HL-60 (cell line): ENCODE measurements around the gene ATP6V0D1.

Source experiments
- DNase-seq, 2 experiments: peaks; one replicate each; pipeline ENCODE4 v3.0.0-alpha.2; 2010 to 2020; ENCODE audit warnings: low read depth in 1 of 2, low spot score in 1 of 2
- H3K27ac ChIP-seq: fragments of 250-450 bp; sonication (Bioruptor Pico); replicated peaks from 2 replicates; pipeline ENCODE4 v1.5.1; 2020; ENCODE audit warnings: mild to moderate bottlenecking, moderate library complexity
- H3K27me3 ChIP-seq: fragments of 250-450 bp; sonication (Bioruptor Pico); 2 replicates; pipeline ENCODE4 v1.5.1; 2021; ENCODE audit warnings: mild to moderate bottlenecking, moderate library complexity; ENCODE audit not compliant: insufficient read depth, poor library complexity, severe bottlenecking
- H3K4me3 ChIP-seq: replicated peaks from 2 replicates; pipeline ENCODE4 v1.5.1; 2011; ENCODE audit warnings: mild to moderate bottlenecking, control low read depth, low read length; ENCODE audit not compliant: insufficient read depth
- GABPA ChIP-seq: IDR thresholded peaks from 2 replicates; pipeline ENCODE4 v1.6.1; 2012; ENCODE audit warnings: low read depth
- POLR2AphosphoS5 ChIP-seq: IDR thresholded peaks from 2 replicates; pipeline ENCODE4 v1.6.1; 2012; ENCODE audit warnings: low read depth
- SPI1 ChIP-seq: IDR thresholded peaks from 2 replicates; pipeline ENCODE4 v1.6.1; 2012; ENCODE audit warnings: low read depth, mild to moderate bottlenecking, borderline replicate concordance
- TF ChIP-seq, protein P1 (sequence below): IDR thresholded peaks from 2 replicates; pipeline ENCODE4 v1.6.1; 2012; ENCODE audit warnings: low read depth; ENCODE audit not compliant: insufficient replicate concordance
- TF ChIP-seq, protein P2 (sequence below): IDR thresholded peaks from one replicate; pipeline ENCODE4 v1.5.1; 2011; ENCODE audit warnings: low read length, control low read depth, inconsistent platforms; ENCODE audit not compliant: insufficient read depth

The ATP6V0D1 gene

DNA sequence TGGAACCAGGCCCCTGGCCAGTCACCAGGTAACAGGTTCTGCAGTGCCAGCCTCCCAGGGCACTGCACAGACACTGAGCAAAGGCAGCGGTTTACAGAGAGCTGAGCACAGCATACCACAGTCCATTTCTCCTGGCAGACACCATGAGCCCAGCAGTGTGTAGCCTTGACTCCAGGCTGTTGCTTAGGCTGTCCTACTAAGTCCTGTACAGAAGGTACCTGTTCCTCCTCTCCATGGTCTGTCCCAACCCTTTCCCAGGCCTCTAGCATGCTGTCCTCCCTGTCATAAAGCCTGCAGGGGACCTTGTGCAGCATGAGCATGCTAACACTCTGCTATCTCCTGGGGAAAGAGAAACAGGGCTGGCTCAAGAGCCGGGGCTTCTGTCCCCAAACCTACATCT is 20.0 kb downstream of the ATP6V0D1 start:
- TF ChIP-seq POLR2AphosphoS5 (no peak), SPI1 (no peak), GABPA (no peak)
- TF ChIP-seq, protein P1, sequence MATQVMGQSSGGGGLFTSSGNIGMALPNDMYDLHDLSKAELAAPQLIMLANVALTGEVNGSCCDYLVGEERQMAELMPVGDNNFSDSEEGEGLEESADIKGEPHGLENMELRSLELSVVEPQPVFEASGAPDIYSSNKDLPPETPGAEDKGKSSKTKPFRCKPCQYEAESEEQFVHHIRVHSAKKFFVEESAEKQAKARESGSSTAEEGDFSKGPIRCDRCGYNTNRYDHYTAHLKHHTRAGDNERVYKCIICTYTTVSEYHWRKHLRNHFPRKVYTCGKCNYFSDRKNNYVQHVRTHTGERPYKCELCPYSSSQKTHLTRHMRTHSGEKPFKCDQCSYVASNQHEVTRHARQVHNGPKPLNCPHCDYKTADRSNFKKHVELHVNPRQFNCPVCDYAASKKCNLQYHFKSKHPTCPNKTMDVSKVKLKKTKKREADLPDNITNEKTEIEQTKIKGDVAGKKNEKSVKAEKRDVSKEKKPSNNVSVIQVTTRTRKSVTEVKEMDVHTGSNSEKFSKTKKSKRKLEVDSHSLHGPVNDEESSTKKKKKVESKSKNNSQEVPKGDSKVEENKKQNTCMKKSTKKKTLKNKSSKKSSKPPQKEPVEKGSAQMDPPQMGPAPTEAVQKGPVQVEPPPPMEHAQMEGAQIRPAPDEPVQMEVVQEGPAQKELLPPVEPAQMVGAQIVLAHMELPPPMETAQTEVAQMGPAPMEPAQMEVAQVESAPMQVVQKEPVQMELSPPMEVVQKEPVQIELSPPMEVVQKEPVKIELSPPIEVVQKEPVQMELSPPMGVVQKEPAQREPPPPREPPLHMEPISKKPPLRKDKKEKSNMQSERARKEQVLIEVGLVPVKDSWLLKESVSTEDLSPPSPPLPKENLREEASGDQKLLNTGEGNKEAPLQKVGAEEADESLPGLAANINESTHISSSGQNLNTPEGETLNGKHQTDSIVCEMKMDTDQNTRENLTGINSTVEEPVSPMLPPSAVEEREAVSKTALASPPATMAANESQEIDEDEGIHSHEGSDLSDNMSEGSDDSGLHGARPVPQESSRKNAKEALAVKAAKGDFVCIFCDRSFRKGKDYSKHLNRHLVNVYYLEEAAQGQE, result no peak
- TF ChIP-seq, protein P2, sequence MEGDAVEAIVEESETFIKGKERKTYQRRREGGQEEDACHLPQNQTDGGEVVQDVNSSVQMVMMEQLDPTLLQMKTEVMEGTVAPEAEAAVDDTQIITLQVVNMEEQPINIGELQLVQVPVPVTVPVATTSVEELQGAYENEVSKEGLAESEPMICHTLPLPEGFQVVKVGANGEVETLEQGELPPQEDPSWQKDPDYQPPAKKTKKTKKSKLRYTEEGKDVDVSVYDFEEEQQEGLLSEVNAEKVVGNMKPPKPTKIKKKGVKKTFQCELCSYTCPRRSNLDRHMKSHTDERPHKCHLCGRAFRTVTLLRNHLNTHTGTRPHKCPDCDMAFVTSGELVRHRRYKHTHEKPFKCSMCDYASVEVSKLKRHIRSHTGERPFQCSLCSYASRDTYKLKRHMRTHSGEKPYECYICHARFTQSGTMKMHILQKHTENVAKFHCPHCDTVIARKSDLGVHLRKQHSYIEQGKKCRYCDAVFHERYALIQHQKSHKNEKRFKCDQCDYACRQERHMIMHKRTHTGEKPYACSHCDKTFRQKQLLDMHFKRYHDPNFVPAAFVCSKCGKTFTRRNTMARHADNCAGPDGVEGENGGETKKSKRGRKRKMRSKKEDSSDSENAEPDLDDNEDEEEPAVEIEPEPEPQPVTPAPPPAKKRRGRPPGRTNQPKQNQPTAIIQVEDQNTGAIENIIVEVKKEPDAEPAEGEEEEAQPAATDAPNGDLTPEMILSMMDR, result no peak

DNA sequence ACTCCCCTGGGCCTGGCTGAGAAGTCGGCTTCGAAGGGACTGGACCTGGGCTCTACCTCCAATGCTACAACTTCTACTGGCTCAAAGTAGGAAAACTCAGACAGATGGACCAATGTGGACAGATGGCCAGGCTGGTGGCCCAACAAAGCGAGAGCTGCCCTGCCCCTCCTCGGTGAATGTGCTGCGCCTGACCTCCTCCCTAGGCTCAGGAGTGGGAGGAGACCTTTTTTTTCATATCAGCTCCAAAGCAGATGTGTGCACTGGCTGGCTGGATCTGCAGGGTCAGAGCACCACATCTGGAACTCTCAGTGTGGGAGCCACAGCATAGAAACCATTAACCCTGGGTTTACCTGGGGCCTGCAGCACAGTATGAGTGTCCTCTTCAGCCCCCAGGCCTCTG is 20.8 kb downstream of the ATP6V0D1 start:
- DNase-seq, result no peak
- TF ChIP-seq, protein P1, result no peak
- no peak for TF ChIP-seq POLR2AphosphoS5
- no peak for TF ChIP-seq GABPA
- TF ChIP-seq SPI1, result no peak
- TF ChIP-seq, protein P2, result no peak
- H3K27me3 ChIP-seq, result no peaks in the 10 kb centered on the region
- H3K27ac ChIP-seq, result no peak overlapping the region
- no peak overlapping the region for H3K4me3 ChIP-seq

More for the DNA sequence above, 20.0 kb downstream of the ATP6V0D1 start:
- Histone ChIP-seq H3K4me3 (no peak overlapping the region), H3K27me3 (no peaks in the 10 kb centered on the region), H3K27ac (no peak overlapping the region)
- no peak for DNase-seq

DNA sequence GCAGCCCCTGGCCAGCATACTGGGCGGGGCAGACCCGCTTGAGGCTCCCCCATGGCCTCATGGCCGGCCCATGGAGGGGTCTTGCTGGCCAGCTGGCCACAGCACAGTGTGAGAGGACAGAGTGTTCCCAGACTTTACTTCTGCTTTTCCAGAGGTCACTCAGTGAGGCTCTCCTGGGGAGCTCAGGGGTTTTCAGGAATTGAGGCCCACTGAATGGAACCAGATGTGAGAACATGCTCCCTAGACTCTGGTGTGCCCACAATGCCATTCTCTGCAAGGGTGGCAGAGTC is 21.2 kb downstream of the ATP6V0D1 start:
- TF ChIP-seq GABPA (no peak), POLR2AphosphoS5 (no peak), SPI1 (no peak)
- TF ChIP-seq, protein P2, result no peak
- TF ChIP-seq, protein P1, result no peak
- H3K4me3 ChIP-seq, result no peak overlapping the region
- H3K27ac ChIP-seq, result no peak overlapping the region
- no peaks in the 10 kb centered on the region for H3K27me3 ChIP-seq
- no peak for DNase-seq
